Right kidney (tissue), 1 donor: ENCODE results near the gene PCYT2.

Experiments used
- DNase-seq: peaks from one replicate; pipeline ENCODE4 v3.0.0-alpha.2; 2016

PCYT2 gene

GRCh38 chr17:81947189-81947588, 36.0 kb upstream of the PCYT2 start, which contains the start of gene MYADML2:
MYADML2 (minus strand) TSS chr17:81947233; CDS start chr17:81941741, 5,492 bp downstream.
- no peak for DNase-seq

GRCh38 chr17:81944858-81945257, 33.7 kb upstream of the PCYT2 start:
- no peak for DNase-seq

- DNase-seq: no peak
These were observed 31.0 kb upstream of the PCYT2 start for GRCh38 chr17:81942167-81942553.

- DNase-seq: no peak
These were observed 30.4 kb upstream of the PCYT2 start for GRCh38 chr17:81941484-81942166.

GRCh38 chr17:81940538-81941483, 29.6 kb upstream of the PCYT2 start:
- no peak for DNase-seq

- DNase-seq: no peak
These were observed 28.7 kb upstream of the PCYT2 start for GRCh38 chr17:81939881-81940385.

GRCh38 chr17:81939218-81939617, 28.0 kb upstream of the PCYT2 start:
- no peak for DNase-seq

GRCh38 chr17:81935709-81936084, 24.5 kb upstream of the PCYT2 start:
- no peak for DNase-seq

- no peak for DNase-seq
These were observed 23.9 kb upstream of the PCYT2 start for GRCh38 chr17:81934850-81935708.

GRCh38 chr17:81934098-81934757, 23.0 kb upstream of the PCYT2 start:
- no peak for DNase-seq

GRCh38 chr17:81933178-81933699, 22.0 kb upstream of the PCYT2 start:
- DNase-seq: no peak

GRCh38 chr17:81932333-81932983, 21.3 kb upstream of the PCYT2 start:
- no peak for DNase-seq

- DNase-seq: no peak
These were observed 20.5 kb upstream of the PCYT2 start for GRCh38 chr17:81931557-81932332.

GRCh38 chr17:81931189-81931556, 20.0 kb upstream of the PCYT2 start:
- DNase-seq: no peak

- DNase-seq: no peak
These were observed 19.2 kb upstream of the PCYT2 start for GRCh38 chr17:81930142-81931125.

GRCh38 chr17:81929253-81930141, 18.3 kb upstream of the PCYT2 start:
- DNase-seq: no peak

GRCh38 chr17:81928544-81929252, 17.5 kb upstream of the PCYT2 start:
- peak; percentile 61 for DNase-seq
